Hippocampal formation (tissue), 2 donors: Measurements from ENCODE around the gene ARAP1.

Source experiments
- DNase-seq, 2 donors: peaks; one replicate each; lab custom pipeline; 2025; lab: John Stamatoyannopoulos, UW

The ARAP1 gene

DNA sequence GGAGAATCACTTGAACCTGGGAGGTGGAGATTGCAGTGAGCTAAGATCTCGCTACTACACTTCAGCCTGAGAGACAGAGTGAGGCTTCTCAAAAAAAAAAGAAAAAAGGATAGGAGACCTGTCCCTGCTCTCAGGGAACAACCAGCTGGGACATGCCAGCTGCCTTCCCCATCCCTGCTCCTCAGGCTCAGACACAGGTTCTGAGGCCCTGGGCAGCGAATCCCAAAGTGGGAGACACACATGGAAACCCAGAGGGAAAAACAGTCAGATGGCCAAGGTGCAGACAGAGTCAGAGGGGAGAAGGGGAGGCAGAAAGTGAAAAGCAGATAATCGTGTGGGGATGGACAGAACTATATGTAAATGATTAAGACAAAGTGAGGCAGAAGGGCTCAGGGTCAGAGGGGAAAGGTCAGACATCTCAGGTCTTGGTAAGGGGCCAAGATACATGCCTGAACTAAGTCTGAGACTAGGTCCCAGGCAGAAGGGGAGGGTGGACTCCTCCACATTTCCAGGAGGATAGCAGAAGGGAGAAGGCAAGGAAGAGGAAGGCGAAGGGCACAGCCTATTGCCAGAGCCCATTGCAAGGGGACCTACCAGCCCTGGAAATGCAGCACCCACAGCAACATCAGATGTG, 27.4 kb upstream of the ARAP1 start:
- no peak for DNase-seq

DNA sequence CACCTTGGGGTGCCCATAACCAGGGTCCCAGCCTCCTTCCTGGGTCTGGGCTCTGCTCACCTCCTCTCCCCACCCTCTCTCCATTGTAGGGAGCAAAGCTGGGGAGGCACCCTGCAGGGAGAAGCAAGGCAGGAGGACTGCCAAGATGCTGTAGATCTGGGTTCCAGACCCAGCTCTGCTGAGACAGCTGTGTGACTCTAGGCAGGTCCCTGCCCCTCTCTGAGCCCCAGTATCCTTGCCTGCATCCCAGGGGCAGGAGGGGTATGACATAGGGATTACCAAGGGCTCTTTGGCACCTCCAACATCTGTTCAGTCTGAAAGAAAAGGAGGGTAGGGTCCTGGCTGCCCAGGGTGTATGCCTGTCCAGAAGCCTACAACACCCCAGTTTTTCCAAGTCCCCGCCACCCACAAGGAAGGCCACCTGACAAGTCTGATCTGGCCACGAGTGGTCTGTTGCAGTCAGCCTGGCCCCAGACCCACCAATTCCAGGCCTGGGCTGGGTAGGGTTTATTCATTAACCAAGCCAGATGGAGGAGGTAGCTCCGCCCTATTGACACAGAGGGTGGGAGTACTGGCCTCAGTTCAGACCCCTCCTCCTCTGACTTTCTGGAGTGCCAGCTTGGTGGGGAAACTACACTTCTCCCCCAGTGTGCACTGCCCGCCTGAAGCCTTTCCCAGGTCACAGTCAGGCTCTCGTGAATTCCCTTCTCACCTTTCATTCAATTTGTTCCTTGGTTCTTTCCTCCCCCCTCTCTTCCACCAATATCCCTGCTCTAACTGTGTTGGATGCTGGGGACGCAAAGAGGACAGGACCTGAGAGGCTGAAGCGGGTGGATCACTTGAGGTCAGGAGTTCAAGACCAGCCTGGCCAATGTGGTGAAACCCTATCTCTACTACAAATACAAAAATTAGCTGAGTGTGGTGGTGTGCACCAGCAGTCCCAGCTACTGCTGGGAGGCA, 26.6 kb upstream of the ARAP1 start:
- DNase-seq: no peak

DNA sequence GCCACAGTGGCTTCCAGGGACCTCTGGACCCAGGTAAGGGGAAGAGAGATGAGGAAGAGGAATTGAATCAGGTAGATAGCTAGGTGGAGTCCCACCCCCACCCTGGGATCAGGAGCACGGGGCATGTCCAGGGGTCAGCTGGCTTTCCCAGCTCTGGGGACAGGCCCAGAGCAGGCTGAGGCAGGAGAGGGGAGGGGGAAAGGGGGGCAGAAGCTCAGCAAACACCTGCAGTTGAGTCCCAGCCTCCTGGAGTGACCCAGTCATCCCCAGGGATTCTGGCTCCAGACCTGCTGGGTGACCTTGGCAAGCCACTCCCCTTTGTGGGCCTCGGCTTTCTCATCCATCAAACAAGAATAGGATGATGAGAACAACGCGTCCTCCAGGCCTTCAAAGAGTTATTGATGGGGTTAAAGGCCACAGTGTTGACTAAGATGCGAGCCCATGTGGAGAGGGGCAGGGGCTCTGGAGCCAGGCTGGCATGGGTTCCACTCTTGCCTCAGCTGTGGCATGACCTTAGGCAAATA, 25.6 kb upstream of the ARAP1 start:
- no peak for DNase-seq

DNA sequence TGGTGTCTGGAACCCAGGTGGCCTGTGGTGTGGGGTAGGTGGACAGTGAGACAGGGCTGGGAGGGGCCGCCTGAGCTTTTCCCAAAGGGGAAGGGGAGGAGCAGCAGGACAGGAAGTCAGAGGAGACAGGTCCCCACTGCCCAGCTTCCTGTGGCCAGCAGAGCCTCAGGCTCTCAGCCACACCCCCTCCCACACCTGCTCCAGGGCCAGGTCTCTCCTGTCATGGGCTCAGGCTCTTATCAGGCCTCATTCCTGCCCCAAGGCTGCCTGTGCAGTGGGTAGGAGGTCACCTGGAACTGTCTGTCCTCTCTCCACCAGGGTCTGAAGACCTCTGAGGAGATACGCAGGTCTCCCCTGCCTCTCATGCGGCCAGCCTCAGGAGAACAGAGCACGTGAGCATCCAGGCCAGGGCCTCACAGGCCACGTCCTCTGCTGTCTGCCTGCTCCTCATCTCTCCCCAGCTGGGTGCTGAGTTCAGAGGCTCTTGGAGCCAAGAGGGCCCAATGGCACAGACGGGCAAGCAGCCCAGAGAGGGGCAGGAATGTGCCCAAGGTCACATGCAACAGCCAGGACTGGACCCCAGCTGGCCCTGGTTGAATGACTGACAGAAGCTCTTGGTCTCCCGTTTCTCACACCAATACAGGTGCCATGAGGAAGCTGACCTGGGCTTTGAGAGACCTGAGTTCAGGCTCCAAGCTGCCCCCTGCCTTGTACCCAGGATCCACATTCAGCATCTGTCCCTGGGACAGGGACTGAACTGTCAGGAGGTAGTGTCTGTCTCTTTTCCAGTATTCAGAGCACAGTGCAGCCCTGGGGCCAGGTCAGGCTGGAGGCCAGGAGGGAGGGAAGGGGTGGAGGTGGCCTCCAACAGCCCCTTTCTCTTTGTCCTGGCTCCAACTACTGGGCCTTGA, 24.9 kb upstream of the ARAP1 start:
- DNase-seq: peak; percentile 41 to 76

DNA sequence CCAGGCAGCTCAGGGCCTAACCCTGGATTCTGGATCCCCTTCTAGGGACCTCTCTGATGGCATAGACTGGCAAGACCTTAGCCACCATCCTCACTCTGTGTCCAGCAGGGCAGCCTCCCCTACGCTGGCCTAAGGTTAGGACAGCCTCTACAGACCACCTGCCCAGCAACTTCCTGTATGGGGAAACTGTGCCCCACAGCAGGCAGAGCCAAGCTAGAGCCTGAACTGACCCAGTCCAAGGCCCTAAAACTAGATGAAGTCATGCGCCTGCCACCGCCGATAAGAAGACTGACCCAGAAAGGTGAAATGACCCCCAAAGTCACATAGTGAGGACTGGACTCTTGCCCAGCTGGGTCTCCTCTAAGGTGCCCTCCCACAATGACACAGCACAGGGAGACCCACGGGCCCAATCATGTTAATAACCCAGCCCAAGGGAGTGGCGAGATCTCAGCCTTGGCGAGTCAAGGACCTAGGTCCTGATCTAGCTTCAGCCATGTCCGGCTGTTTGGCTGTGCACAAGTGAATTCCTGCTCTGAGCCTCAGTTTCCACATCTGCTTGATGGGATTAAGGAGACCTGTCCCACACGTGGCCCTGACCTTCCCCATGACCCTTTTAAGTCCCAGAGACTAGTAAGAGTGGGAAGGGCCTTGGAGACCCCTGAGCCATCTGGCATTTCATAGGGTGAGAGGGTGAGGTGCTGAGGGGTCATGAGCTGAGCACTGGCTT, 24.1 kb upstream of the ARAP1 start:
- DNase-seq: no peak

DNA sequence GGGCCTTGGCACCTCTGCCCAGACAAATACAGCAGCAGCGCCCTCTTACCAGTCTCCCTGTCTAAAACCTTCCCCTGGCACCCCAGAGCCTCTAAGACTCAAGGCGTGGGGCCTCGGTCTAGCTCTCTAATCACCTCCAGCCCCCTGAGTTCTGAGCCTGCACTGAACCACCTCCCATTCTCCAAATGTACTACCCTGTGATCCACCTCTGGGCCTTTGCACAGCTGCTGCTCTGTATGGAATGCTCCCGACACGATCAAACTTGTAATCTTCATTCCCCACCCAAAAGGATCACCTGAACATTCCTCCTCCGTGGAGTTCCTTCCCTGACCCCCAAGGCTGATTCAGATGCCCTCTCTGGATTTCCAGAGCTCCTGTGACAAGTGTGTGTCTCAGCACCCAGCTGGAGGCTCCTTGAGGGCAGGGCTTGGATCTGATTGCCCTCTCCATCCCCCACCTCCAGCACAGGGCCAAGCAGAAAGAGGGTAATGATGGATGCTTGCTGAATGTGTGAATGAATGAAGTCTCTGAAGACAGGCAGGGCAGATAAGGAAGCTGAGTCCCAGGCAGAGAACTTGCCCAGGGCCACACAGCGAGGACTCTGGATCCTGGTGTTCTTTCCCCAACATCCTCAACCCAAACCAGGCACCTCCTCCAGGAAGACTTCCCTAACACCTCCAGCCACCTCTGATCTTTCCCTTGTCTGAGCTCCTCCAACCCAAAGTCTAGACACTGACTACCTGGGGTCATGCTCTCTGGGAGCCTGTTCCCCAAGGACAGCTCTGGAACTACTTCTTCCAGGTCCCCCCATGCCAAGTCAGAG, 23.3 kb upstream of the ARAP1 start:
- no peak for DNase-seq

DNA sequence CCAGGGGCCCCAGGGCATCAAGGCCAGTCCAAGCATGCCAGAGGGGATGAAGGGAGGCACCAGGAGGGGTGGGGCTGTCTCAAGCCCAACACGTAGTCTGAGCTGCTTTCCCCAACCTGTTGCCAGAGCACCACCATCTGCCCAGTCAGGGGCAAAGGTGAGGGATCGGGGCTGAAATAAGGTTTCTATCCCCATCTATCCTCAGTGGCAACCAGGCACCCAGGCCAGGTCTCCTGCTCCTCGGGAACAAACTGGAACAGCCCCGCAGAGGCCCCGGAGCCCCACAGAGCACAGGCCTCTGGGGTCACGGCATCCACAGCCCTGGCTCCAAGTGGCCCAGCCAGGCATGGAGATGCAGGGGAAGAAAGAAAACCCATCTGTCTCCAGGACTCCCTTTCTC, 22.3 kb upstream of the ARAP1 start:
- no peak for DNase-seq

DNA sequence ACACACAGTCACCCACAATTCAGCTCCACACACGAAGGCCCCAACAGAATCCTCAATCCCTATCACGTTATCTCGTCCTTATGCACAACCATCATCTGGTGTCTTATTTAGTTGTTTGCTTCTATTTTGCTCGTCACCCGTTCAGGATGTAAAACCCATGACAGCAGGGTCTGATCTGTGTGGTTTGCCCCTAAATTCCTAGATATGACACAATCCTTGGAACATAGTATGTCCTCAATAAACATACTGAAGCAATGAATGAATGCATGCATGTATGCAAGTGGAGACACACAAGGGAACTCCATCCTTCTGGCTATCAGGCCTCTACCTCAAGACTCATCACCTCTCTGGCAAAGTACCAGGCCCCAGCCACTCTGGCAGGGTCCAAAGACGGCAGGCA, 21.5 kb upstream of the ARAP1 start:
- no peak for DNase-seq

DNA sequence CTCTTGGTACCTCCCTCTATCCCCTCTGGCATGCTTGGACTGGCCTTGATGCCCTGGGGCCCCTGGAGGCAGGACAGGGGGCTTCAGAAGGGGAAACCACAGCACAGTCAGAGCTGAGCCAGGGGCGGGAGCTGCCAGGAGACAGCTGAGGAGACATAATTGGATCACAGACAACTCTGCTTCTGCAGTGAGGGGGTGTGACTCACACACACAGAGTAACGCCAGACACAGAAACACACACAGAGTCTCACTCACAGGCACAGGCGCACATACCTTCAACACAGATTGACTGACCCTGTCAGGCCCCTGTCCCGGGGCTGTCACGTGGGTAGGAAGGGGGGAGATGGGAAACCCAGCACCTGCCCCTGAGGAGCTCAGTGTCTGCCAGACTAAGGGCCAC, 21.1 kb upstream of the ARAP1 start:
- peak in 1 of 2 donors; percentile 43 for DNase-seq

DNA sequence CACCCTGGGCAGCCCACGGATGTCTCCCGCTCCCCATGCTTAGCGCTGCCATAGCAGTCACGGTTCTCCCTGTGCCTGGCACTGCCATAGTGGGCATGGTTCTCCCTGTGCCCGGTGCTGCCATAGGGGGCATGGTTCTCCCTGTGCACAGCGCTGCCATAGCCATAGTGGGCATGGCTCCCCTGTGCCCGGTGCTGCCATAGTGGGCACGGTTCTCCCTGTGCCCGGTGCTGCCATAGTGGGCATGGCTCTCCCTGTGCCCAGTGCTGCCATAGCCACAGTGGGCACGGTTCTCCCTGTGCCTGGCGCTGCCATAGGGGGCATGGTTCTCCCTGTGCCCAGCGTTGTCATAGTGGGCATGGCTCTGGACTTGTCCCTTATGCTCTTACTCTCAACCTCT, 19.9 kb upstream of the ARAP1 start:
- no peak for DNase-seq

DNA sequence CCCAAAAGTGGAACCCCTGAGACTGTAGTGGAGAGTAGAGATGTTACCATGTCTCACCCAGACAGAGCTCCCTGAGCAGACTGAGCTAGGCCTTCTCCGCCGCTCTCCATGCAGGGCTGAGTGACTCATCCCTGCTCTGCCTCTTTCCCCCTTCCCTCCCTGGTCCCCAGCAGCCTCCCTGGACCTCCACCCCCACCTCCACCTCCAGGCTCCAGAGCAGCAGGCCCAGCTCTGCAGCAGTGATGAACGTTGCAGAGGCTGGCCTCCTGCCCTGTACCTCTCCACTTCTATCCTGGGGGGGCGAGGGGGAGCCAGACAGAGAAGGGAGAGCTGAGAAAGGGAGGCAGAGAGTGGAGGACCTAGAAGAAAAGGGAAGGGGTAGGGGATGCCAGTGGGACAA, 19.3 kb upstream of the ARAP1 start:
- no peak for DNase-seq

DNA sequence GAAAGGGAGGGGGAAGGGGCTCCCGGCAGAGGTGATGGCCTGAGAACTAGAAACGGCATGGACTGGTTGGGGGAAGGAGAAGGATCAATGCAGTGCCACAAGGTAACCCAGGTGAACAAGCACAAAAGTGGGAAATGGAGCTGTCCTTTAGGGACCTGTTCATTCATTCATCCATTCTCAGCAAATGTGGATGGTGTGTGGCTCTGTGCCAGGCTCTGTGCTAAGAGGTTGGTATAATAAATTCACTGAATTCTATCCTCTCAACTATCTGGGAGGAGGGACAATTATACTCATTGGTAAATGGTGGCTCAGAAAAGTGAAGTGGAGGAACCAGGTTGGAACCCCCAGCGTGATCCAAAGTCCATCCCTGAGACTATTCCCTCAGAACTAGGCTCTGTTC, 18.6 kb upstream of the ARAP1 start:
- no peak for DNase-seq

DNA sequence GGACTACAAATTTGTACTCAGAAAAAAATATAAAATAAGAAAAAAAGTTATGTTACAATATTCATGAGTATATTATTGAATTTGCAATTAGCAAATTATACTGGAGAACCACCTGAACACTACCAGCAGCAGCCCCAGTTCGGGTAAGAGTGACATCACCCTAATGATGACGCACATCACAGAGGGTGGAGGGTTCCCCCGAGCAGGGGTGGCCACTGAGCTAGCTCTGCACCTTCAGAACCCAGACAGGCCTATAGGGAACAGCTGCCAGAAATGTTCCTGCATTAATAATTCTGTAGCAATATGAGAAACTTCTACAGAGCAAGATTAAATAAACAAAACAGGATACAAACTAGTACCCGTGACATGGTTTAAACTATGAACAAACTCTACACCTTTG, 17.5 kb upstream of the ARAP1 start:
- no peak for DNase-seq

DNA sequence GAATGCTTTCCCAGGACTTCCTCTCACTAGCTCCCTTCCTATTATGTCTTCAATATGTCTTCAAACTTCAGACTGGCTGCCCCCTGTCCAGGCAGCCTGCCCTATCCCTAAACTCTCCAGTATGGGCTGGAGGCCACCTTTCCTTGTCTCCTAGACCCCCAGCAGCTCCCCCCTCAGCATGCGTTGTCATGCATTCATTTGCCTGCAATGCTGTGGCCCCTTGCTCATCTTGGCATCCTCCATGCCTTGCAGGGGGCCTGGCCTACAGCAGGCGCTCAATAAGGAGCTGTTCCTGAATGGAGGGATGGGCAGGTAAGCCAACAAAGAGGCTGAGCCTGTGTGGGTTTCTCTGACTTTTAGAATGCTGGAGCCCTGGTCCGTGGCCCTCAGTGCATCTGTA, 16.4 kb upstream of the ARAP1 start:
- DNase-seq: no peak

DNA sequence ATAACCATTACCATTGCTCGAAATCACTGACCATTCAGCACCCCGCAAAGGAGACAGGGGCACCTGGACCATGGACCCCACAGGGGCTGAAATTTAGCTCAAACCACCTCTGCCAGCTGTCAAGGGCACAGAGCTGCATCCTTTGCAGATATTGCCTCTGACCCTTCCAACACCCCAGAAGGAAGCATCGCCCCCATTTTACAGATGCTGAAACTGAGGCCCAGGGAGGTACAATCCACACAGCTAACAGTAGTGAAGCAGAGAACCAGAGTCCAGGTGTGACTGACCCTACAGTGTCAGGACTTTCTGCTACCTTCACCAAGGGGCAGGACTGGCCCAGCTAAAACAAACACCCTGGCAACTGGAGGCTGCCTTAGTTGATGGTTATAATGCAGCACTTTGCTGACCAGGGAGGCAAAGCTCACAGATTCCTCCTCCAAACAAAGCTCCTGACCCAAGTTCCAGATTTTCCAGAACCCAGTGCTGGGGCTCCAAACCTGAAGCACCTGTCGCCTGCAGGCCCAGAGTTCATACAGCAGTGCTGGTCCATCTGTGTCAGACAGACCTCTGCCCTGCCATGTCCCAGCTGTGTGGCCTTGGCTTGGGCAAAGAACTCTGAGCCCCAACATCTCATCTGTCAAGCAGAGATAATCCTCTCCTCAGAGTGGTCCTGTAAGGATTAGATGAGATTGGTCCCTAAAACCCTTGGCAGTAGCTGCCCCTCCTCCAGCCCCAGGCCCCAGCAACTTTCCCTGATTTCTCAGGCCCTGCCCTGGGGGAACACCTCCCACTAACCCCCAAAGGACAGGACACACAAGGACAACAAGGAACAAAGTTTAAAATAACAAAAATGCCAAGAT, 15.2 kb upstream of the ARAP1 start:
- no peak for DNase-seq

DNA sequence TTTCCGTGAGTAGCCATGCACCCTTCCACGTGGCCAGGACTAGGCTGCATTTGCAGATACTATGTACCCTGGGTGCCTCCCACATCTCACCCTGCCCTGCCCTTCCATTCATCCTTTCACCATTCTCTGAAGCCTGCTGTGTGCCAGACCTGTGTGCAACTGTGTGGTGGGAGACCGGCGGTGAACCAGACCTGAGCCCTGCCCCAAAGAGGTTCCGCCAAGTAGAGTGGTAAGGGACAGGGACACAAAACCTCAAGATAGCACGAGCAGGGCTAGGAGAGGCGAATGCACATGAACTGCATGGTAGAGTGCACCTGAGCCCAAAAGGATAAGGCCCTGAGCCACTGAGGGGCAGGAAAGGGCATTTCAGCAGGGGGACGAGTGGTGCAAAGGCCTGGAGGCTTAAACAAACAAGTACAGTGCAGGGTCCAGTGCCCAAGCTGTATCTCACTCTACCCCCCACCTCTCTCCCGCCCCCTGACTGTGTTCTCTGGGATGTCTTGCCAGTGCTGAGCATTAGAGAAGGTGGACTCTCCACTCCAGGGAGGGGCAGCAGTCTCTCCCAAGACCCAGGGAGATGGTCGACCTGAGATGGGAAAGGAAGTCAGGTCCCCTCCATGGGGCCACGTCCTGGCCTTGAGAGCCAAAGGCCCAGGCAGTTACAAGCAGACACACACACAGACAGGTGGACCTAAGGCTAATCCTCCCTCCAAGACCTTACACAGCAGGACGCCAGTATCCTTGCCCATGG, 14.1 kb upstream of the ARAP1 start:
- no peak for DNase-seq

DNA sequence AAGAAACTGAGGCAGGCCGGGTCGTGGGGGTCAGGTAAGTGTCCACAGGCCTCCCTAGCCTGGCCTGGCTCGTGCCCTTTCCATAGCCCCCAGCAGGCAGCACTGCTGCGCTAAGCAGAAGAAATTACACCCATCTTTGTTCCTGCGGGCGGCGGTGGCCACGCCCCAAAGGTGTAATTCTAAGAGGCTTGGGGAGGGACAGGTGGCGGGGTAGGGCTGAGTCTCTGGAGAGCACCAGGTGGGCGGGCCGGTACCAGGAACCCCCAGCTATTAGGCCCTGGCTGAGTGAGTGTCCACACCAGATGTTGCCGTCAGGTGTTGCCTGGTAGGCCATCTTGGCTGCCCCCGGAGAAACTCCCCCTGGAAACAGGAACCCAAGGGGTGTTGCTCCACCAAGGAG, 12.3 kb upstream of the ARAP1 start:
- no peak for DNase-seq

DNA sequence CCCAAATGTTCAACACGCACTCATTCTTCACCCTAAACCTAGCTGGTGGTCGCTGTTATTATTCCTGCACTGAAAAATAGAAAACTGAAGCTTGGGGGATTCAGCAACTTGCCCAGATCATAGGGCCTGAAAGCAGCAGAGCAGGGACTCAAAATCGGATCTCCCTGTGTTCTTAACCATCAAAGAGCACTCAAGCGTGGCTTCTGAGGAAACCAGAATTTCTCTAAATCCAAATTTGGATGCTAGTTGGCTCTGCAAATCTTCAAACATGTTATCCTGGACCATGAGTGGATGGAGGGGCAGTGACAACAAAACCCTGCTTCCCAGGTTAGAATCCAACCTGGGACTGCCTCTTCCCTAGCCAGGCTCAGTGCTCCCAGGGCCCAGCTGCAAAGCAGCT, 11.6 kb upstream of the ARAP1 start:
- no peak for DNase-seq
